Measurements from ENCODE around the gene RASSF6.
"Not testable (repeated sequence)": the region's sequence is repeated elsewhere in the genome, so short reads cannot be mapped to it uniquely, and the experiment has no call there.

RASSF6 gene

DNA sequence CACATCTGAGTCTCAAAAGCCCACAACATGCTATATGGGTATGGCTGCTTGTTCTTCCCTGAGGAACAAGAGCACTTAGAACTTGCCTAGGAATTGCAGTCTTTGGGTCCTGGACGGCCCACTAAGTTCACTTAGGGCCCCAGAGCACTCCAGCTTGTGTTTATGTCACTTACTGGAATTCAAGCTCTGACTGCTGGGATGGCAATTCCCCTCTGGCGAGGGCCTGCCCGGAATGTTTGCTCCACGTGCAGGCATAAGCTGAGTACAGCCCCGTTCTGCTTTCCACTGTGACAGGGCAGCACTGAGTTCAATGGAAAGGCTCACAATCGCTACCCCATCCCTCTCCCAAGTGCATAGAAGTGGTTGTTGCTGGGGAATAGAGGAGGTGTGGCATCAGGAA is 25.9 kb upstream of the RASSF6 start:
- DNase-seq (ENCODE audit: low read depth, low spot score), result no peak
- ChIA-PET POLR2A (no interaction called here), CTCF (interaction anchor here (0.6 to 1.2 kb wide), 2 partner anchors 73 to 302 kb away, joined by 3 read pairs; no protein-coding TSS in a partner anchor)
- TF ChIP-seq CTCF (IDR thresholded peaks at IDR 0.05; ENCODE audit: insufficient read depth, low read length, missing control alignments), result no peak
- no peak overlapping the region for H3K4me3 ChIP-seq (ENCODE audit: low read depth, low read length)

GRCh38 chr4:73631565-73632226 is 11.5 kb upstream of the RASSF6 start:
- POLR2A ChIA-PET, result no interaction called here
- no peak overlapping the region for H3K4me3 ChIP-seq (ENCODE audit: low read depth, low read length)
- DNase-seq (ENCODE audit: low read depth, low spot score), result no peak
- no peak for TF ChIP-seq CTCF (IDR thresholded peaks at IDR 0.05; ENCODE audit: insufficient read depth, low read length, missing control alignments)
- CTCF ChIA-PET, result no interaction called here

GRCh38 chr4:73628834-73629233 is 8.6 kb upstream of the RASSF6 start:
- H3K4me3 ChIP-seq (ENCODE audit: low read depth, low read length); CTCF ChIA-PET; DNase-seq (ENCODE audit: low read depth, low spot score); POLR2A ChIA-PET: not testable (repeated sequence)

DNA sequence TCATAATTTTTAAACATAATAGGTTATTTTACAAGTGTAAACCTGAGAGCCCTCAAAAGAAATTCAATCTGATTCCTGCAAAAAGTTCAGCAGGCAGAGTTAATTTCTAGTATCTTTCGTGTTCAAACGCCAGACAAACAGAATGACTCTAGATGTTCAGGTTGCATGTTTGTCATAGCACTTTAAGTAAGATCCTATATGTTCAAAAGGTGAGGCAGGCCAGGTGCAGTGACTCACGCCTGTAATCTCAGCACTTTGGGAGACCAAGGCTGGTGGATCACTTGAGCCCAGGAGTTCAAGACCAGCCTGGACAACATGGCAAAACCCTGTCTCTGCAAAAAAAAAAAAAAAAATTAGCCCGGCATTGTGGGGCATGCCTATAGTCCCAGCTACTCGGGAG is 1.1 kb upstream of the RASSF6 start:
- no peak for TF ChIP-seq CTCF (IDR thresholded peaks at IDR 0.05; ENCODE audit: insufficient read depth, low read length, missing control alignments)
- CTCF ChIA-PET, result no interaction called here
- DNase-seq (ENCODE audit: low read depth, low spot score), result no peak
- POLR2A ChIA-PET, result no interaction called here
- H3K4me3 ChIP-seq (ENCODE audit: low read depth, low read length), result no peak overlapping the region

- no peak for TF ChIP-seq CTCF (IDR thresholded peaks at IDR 0.05; ENCODE audit: insufficient read depth, low read length, missing control alignments)
- H3K4me3 ChIP-seq (ENCODE audit: low read depth, low read length), result no peak overlapping the region
Observed at GRCh38 chr4:73619346-73619745, 890 bp downstream of the RASSF6 start.

DNA sequence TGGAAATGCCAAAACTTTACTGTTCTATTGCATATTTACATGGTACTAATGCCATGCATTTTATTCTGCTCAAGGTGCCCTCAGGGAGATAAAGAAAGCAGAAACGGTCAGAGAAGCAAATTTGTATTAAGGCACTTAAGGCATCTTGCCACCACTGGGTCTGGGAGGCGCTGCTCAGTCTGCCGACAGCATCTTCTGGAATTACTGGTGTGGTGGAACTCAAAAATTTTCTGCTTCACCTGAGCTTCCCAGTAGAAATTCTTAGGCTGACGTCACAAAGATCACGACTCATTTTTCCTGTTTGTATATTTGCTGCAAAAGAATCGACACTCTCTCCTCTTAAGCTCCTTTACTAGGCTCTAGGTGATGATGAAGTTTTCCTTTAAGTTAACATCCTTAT is 3.0 kb downstream of the RASSF6 start:
- no peak for DNase-seq (ENCODE audit: low read depth, low spot score)
- ChIA-PET CTCF (no interaction called here), POLR2A (no interaction called here)
- TF ChIP-seq CTCF (IDR thresholded peaks at IDR 0.05; ENCODE audit: insufficient read depth, low read length, missing control alignments), result no peak
- H3K4me3 ChIP-seq (ENCODE audit: low read depth, low read length), result no peak overlapping the region

More at GRCh38 chr4:73619346-73619745, 890 bp downstream of the RASSF6 start:
- ChIA-PET POLR2A (no interaction called here), CTCF (interaction anchor here (0.9 kb wide), 1 partner anchor 26 kb away, joined by 3 read pairs; no protein-coding TSS in a partner anchor)
- no peak for DNase-seq (ENCODE audit: low read depth, low spot score)

- POLR2A ChIA-PET, result no interaction called here
- TF ChIP-seq CTCF (IDR thresholded peaks at IDR 0.05; ENCODE audit: insufficient read depth, low read length, missing control alignments), result no peak
- no peak overlapping the region for H3K4me3 ChIP-seq (ENCODE audit: low read depth, low read length)
- no peak for DNase-seq (ENCODE audit: low read depth, low spot score)
- CTCF ChIA-PET, result no interaction called here
Observed at GRCh38 chr4:73615613-73616012, 4.6 kb downstream of the RASSF6 start.
